Endometrium (tissue), 2 donors: Measurements from ENCODE around the gene SETD4.

Experiments
- FAIRE-seq: peaks from 2 replicates; lab custom pipeline; 2012; peaks lifted over from hg19 to GRCh38; lab: Jason Lieb, UNC
- donor health status: control.
- donor health status: control.

The SETD4 gene

GRCh38 chr21:36005879-36006400 is 54.4 kb downstream of the SETD4 start:
- FAIRE-seq = no peak

- FAIRE-seq = no peak
Observed at GRCh38 chr21:36005018-36005417, 55.3 kb downstream of the SETD4 start.

GRCh38 chr21:36004441-36004840 is 55.9 kb downstream of the SETD4 start:
- FAIRE-seq = no peak

GRCh38 chr21:36003776-36004175 is 56.5 kb downstream of the SETD4 start:
- FAIRE-seq = no peak

GRCh38 chr21:35996217-35996616 is 64.1 kb downstream of the SETD4 start:
- no peak for FAIRE-seq

- FAIRE-seq = no peak
Observed at GRCh38 chr21:35995522-35996088, 64.7 kb downstream of the SETD4 start.

GRCh38 chr21:35994613-35995012 is 65.7 kb downstream of the SETD4 start:
- FAIRE-seq = no peak

- no peak for FAIRE-seq
Observed at GRCh38 chr21:35993875-35994490, 66.3 kb downstream of the SETD4 start.

GRCh38 chr21:35991131-35991530 is 69.2 kb downstream of the SETD4 start:
- FAIRE-seq = no peak

GRCh38 chr21:35990609-35991008 is 69.7 kb downstream of the SETD4 start:
- no peak for FAIRE-seq

- FAIRE-seq = no peak
Observed at GRCh38 chr21:35989138-35989735, 71.1 kb downstream of the SETD4 start.

GRCh38 chr21:35988416-35989137 is 71.7 kb downstream of the SETD4 start:
- FAIRE-seq = no peak

GRCh38 chr21:35987475-35987874 is 72.9 kb downstream of the SETD4 start:
- no peak for FAIRE-seq

GRCh38 chr21:35984654-35985361 is 75.5 kb downstream of the SETD4 start:
- FAIRE-seq = no peak
